H7 (cell line): ENCODE results near the gene SPO11. TPM values are rescaled to one million over a fixed set of nuclear protein-coding genes. Genes with fewer than 3 reads are reported as not detected.

Source experiments
- DNase-seq: peaks from one replicate; pipeline ENCODE4 v3.0.0; 2012
- H3K27me3 ChIP-seq: 2 replicates; pipeline ENCODE4 v1.6.0; 2011; ENCODE audit warnings: mild to moderate bottlenecking, low read length; ENCODE audit not compliant: control insufficient read depth, insufficient read depth
- H3K36me3 ChIP-seq: replicated peaks from 2 replicates; pipeline ENCODE4 v1.5.1; 2011; ENCODE audit warnings: low read length; ENCODE audit not compliant: control insufficient read depth, insufficient read depth
- H3K4me3 ChIP-seq: 2 replicates; pipeline ENCODE4 v1.5.1; 2011; ENCODE audit warnings: low read depth, mild to moderate bottlenecking, control low read depth, low read length, moderate library complexity; ENCODE audit not compliant: insufficient read depth
- total RNA-seq: library from RNA; depleted of rRNA; stranded (reverse); fragments of >200 nt; shearing (Covaris generic); gene quantifications from 2 replicates; pipeline ENCODE4 v1.2.3, GENCODE V29; 2014

Gene SPO11
- total RNA-seq, 1 experiment from 2014 or later = not detected

DNA sequence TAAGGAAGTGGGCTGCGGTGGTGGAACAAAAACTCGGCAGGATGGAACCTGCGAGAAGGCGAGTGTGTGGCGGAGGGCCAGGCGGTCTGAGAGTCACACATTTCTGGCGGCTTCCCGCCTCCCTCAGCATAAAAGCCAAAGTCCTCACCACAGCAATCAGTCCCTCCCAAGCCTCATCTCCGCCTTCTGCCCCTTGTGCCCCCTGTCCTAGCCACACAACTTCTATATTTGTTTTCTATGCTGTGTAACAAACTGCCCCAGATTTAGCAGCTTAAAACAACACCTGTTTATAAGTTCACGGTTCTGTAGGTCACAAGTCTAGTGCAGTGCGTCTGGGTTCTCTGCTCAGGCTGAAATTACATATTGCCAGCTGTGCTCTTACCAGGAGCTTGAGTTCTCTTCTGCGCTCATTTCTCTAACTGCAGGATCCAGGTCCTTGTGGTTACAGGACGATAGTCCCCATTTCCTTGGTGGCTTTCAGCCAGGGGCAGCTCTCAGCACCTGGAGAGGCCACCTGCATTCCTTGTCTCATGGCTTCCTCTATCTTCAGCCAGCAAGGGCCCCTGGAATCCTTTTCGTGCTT, 11.7 kb upstream of the SPO11 start:
- no peak for DNase-seq
- H3K4me3 ChIP-seq = no peak overlapping the region
- H3K36me3 ChIP-seq = no peaks in the 10 kb centered on the region
- no peaks in the 10 kb centered on the region for H3K27me3 ChIP-seq

DNA sequence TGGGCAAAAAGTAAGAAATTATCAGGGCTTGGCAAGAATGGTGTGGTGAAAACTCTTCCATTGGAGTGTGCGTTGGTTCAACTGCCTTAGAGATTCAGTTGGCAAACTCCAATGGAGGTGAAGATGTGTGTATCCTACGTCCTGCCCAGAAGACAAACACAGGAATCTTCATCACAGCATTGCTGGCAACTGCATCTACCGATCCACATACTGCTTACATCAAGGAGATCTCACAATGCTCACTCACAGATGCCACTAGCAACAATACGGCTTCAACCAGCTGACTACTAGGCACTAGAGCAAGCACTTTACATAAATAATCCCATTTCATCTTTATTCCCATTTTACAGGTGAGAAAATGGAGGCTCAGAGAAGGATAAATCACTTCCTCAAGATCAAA, 10.0 kb upstream of the SPO11 start:
- H3K4me3 ChIP-seq = no peak overlapping the region
- no peaks in the 10 kb centered on the region for H3K27me3 ChIP-seq
- no peak for DNase-seq
- H3K36me3 ChIP-seq = no peaks in the 10 kb centered on the region

DNA sequence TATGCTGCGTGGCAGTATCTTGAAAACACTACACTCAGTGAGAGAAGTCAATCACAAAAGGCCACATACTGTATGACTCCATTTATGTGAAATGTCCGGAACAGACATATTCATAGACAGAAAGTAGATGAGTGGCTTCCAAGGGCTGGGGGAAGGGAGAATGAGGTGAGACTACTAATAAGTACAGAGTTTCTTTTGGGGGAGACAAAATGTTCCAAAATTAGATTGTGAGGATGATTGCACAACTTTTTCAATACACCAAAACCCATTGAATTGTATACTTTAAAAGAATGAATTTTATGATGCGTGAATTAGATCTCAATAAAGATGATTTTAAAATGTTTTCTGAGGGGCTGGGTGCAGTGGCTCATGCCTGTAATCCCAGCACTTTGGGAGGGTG, 9.2 kb upstream of the SPO11 start:
- Histone ChIP-seq H3K27me3 (no peaks in the 10 kb centered on the region), H3K36me3 (no peaks in the 10 kb centered on the region), H3K4me3 (no peak overlapping the region)
- no peak for DNase-seq

DNA sequence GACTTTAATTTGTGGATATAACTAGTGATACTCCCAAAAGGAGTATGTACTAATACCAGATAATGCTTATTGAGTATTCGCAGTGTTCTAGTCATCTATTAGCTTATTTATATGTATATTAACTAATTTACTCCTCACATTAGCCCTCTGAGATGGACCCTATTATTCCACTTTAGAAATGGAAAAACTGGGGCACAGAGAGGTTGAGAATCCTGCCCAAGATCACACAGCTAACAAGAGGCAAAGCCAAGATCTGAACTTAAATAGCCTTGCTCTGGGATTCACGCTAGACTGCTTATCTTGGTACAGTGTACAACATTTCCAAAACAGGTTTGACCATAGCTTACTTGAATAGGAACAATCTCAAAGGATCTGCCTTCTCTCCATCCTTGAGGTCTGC, 8.5 kb upstream of the SPO11 start:
- H3K27me3 ChIP-seq = no peaks in the 10 kb centered on the region
- H3K4me3 ChIP-seq = no peak overlapping the region
- no peaks in the 10 kb centered on the region for H3K36me3 ChIP-seq
- DNase-seq = no peak

DNA sequence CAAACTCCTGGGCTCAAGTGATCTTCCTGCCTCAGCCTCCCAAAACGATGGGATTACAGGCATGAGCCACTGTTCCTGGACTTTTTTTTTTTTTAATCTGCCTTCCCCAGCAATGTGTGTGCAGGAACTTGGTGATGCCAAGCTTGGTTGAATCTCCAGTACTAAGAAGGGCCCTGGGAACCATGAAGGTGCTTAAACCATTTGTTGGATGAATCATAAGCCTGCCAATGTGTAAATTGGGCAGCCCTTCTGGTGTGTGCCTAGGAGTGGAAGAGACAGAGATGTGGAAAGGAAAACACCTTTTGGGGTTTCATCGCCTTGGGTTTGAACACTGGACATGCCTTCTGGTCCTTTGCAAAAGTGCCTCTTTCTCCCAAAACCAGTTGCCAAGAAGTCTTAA, 7.1 kb upstream of the SPO11 start:
- Histone ChIP-seq H3K36me3 (no peaks in the 10 kb centered on the region), H3K27me3 (no peaks in the 10 kb centered on the region; the same call in 1 of the 2 replicates), H3K4me3 (no peak overlapping the region)
- DNase-seq = no peak

DNA sequence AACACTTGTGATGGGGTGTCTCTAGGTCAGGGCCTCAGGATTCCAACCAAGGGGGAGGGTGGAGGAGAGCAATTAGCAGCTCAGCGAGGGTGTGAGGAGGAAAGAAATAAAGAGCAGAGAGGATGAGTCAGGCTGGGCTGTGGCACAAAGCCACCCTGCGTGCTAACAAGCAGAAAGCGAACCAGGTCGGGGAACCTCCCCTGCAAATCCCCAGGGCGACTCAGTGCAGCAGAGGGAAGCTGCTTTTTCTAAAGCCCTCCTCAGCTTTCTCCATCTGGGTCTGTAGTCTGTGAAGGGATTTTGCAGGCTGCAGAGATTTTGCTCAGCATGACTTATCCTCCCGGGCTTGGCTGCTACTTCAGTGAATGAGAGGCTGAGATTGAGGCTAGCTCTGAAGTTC, 6.6 kb upstream of the SPO11 start:
- Histone ChIP-seq H3K27me3 (no peaks in the 10 kb centered on the region; the same call in 1 of the 2 replicates), H3K4me3 (no peak overlapping the region), H3K36me3 (no peaks in the 10 kb centered on the region)
- peak; percentile 73 for DNase-seq

DNA sequence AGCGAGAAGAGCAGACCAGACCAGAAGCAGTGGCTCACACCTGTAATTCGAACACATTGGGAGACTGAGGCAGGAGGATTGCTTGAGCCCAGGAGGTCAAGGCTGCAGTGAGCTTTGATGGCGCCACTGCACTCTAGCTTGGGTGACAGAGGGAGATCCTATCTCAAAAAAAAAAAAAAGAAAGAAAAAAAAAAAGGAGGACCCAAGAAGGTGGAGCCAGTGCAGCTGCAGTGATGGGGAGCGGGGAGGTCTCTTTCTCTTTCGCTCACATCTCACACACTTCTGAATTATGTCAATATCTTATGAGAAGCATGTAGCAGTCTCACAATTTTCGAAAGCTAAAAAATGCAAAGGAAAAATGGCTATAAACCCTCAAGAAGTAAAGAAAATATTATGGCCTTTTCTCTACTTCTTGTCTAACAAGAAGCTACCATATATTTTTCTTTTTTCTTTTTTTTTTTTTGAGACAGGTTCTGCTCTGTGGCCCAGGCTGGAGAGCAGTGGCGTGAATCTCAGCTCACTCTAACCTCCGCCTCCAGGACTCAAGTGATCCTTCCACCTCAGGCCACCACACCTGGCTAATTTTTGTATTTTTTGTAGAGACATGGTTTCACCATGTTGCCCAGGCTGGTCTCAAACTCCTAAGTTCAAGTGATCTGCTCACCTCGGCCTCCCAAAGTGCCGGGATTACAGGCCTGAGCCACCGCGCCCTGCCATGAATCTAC, 3.8 kb upstream of the SPO11 start:
- DNase-seq = no peak
- Histone ChIP-seq H3K27me3 (no peaks in the 10 kb centered on the region; the same call in 1 of the 2 replicates), H3K4me3 (no peak overlapping the region), H3K36me3 (no peaks in the 10 kb centered on the region)

DNA sequence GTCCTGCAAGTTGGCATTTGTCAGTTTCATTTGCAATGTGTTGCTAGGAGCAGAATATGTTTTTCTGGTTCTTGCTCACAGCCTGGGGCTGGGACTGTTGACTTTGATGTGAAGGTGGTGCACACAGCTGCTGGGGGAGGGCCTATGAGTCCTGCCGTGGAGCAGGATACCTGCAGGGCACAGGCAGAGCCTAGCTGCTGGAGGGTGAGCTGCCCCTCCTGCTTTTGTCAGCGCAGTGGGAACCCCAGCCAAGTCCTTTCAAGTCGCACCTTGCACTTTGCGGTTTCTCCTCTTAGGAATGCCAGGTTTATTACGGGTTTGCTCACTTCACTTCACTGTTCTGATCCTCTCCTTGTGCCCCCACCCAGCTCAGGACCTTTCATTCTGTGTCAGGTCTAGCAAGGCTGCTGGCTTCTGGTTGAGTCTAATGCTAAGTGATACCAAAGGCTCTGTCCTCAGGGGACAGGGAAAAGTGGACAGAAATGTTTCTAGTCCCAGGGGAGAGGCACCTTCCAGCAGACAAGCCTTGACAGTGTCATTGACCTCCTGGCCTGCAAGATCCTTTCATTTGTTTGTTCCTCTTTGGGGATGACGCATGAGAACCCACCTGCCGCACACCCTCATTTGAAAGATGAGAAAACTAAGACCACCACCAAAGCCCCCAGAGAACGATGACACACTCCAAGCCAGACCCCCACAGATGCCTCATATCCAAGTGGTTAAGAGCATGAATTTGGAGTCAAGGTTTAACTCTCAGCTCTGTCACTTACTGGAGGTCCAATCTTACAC, 2.7 kb upstream of the SPO11 start:
- no peaks in the 10 kb centered on the region for H3K36me3 ChIP-seq
- peak; percentile 31 for DNase-seq
- no peak overlapping the region for H3K4me3 ChIP-seq
- H3K27me3 ChIP-seq = peaks cover 2% of the 10 kb centered on the region; the same call in 1 of the 2 replicates

DNA sequence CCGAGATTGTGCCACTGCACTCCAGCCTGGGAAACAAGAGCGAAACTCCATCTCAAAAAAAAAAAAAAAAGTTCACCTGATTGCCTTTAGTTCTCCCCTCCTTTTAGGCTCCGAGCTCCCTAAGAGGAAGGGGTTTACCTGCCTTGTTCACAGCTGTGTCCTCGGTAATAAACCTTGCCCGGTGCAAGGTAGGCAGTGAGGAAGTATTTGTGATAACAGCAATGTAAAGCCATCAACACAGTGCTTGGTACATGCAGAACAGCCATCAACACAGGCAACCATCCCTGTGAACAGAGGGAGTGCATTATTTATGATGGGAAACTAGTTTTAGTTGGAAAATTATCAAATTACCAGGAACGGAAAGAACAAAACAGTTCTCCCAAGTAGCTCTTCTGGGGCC, 1.8 kb upstream of the SPO11 start:
- DNase-seq = no peak
- Histone ChIP-seq H3K4me3 (no peak overlapping the region), H3K27me3 (peaks cover 2% of the 10 kb centered on the region; the same call in 1 of the 2 replicates), H3K36me3 (no peaks in the 10 kb centered on the region)

DNA sequence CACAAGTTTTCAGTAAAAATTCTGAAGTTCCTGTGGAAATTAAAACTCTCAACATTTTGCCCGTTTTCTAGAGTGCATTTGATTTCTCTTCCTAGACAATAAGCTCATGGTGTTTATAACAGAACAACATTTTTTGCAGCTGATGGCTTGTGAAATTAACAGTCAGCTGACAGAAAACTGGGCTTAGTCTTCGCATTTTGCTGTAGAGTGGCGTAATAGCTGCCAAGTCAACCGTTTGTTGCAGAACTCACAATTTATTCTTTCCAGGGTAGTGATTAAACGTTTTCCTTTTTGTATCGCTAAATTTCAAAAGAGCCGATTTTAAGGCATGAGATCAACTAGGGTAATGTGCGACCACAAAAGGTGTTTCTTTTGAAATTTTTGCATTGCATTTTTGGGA, 1.4 kb downstream of the SPO11 start:
- DNase-seq = no peak
- Histone ChIP-seq H3K27me3 (peaks cover 2% of the 10 kb centered on the region; the same call in 1 of the 2 replicates), H3K36me3 (no peaks in the 10 kb centered on the region), H3K4me3 (no peak overlapping the region)

DNA sequence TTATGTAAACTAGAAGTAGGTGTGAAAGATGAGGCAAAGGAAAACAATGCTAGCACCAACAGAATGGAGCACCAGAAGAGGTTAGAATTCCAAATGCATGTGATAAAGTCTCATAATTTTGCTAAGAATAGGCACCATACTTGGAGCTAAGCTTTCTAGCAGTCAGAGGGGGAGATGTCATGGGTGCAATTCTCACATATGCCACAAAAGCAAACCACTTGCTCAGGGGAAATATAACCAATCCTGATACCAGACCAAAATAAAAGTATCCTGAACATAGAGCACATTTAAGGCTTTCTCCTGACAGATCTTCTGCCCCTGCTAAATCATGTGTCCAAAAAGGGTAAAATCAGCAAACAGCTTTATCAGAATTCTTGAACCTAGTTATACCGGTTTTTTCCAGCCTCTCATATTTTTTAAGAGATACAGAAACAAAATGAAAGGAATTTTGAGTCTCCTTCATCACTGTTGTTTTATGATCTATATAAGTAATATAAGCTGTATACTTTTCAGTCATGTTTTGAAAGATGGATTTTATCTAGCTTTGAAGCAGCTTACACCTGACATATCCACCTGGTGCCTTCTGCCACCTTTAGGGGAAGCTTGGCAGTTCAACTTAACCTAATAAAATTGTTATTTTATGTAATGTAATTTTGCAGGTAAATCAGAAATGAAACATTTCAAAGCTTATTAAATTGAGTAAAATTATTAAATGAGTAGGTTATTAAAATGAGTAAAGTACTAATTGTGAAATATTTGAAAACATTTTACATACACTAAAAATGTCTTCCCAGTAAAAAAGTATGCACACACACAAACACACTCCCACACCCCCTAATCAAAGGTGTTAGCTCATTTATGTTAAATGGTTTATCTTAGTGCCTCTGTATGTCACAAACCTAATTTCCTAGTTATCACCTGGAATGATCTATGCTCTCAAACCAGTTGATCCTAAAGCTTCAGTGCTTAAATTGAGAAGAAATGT, 2.8 kb downstream of the SPO11 start:
- no peaks in the 10 kb centered on the region for H3K36me3 ChIP-seq
- H3K4me3 ChIP-seq = no peak overlapping the region
- DNase-seq = peak; percentile 42
- H3K27me3 ChIP-seq = 0 out of 2 replicates have a peak, but pooled peaks cover 2% of the 10 kb centered on the region

DNA sequence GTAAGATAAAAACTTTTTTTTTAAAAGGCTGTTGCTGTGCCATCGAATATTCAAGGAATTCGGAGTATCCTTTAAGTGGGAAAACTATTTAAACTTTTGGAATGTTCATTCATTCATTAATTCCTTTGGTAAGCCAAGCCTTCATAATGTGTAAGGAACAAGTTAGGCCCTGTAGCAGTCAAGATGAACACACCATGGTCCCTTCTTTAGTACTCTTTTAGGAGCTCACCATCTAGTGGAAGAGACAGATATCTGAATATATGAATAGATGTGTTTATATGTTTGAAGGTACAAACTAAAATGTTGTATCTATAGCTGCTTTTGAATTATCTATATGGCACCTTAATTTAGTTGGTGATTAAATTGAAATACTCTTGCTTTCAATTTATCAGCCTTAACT, 5.8 kb downstream of the SPO11 start:
- H3K4me3 ChIP-seq = no peak overlapping the region
- H3K36me3 ChIP-seq = no peaks in the 10 kb centered on the region
- no peak for DNase-seq
- H3K27me3 ChIP-seq = 0 out of 2 replicates have a peak, but pooled peaks cover 2% of the 10 kb centered on the region

DNA sequence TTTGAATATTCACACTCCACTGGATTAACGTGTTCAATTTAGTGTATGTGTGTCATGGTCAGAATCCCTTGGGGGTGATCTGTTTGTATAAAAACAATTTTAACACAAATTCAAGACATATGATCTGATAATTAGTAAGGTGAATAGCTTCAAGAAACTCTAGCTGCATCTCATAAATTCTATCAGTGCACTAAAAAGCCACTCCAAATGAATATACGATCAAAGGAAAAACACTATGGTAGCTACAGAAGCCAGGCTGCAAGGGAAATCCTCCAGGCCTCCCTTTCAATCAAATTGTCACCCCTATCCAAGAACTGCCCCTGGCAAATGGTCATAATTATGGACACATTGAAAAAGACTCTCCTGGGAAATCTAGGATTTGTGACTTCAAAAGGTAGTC, 12.1 kb downstream of the SPO11 start:
- Histone ChIP-seq H3K4me3 (no peak overlapping the region), H3K36me3 (no peaks in the 10 kb centered on the region), H3K27me3 (no peaks in the 10 kb centered on the region)
- DNase-seq = no peak

DNA sequence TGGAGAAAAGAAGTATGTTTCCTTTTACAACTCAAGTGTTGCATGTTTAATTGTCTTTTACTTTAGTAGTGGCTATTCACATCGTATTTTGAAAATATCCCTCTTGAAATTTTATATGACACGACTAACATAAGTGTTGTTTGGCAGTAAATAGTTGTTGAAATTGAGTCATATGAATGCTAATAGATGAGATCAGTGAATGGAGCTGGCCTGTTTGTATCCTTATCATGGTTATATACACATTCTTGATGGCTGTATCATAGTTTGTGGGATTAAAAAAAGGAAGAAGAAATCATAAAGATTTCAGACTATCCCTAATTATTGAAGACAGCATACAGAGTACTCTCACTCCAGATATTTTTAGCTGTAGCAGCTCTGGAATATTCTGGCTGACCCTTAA, 13.2 kb downstream of the SPO11 start:
- Histone ChIP-seq H3K36me3 (no peaks in the 10 kb centered on the region), H3K4me3 (no peak overlapping the region), H3K27me3 (no peaks in the 10 kb centered on the region)
- no peak for DNase-seq
